ENCODE data around the gene AQP2. TPM values are rescaled to one million over a fixed set of nuclear protein-coding genes. Genes with fewer than 3 reads are reported as not detected.

The AQP2 gene
- total RNA-seq, 1 donor from 2014 or later, result not detected

GRCh38 chr12:49954863-49955830, 4.6 kb downstream of the AQP2 start:
- DNase-seq (ENCODE audit: extremely low read depth, low read depth, low spot score), result no peak

- DNase-seq (ENCODE audit: extremely low read depth, low read depth, low spot score), result no peak
These were observed 5.5 kb downstream of the AQP2 start for GRCh38 chr12:49955899-49956662.

GRCh38 chr12:49956663-49957569, 6.4 kb downstream of the AQP2 start:
- no peak for DNase-seq (ENCODE audit: extremely low read depth, low read depth, low spot score)

GRCh38 chr12:49957570-49957967, 7.0 kb downstream of the AQP2 start:
- no peak for DNase-seq (ENCODE audit: extremely low read depth, low read depth, low spot score)

- DNase-seq (ENCODE audit: extremely low read depth, low read depth, low spot score), result peak; percentile 68
These were observed 9.3 kb downstream of the AQP2 start for GRCh38 chr12:49959685-49960473.

DNA sequence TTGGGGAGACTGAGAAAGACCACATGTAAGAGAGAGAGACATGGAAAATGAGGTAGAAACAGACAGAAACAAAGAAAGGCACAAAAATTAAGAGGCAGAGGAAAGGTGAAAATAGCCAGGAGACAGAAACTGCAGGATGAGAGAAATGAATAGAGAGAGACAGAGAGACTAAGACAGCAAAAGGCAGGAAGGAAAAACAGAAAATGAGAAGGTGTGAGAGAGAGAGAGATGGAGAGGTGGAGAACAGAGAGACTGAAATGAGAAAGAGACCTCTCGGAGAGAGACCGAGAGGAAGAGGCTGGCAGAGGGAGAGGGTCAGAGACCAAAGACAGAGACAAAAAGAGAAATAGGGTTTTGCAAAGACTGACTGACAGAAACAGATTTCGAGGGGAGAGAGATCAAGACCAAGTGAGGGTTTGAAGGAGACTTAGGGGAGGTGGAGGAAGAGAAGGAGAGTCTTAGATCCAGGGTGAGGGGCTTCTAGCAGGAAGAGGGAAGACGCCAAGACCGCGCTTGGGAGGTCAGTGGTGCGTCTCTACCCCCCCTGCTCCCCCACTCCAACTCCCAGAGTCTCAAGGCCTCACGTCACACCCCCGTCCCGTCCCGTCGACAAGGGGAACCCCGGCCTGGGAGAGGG, 10.1 kb downstream of the AQP2 start:
- DNase-seq (ENCODE audit: extremely low read depth, low read depth, low spot score), result no peak

DNA sequence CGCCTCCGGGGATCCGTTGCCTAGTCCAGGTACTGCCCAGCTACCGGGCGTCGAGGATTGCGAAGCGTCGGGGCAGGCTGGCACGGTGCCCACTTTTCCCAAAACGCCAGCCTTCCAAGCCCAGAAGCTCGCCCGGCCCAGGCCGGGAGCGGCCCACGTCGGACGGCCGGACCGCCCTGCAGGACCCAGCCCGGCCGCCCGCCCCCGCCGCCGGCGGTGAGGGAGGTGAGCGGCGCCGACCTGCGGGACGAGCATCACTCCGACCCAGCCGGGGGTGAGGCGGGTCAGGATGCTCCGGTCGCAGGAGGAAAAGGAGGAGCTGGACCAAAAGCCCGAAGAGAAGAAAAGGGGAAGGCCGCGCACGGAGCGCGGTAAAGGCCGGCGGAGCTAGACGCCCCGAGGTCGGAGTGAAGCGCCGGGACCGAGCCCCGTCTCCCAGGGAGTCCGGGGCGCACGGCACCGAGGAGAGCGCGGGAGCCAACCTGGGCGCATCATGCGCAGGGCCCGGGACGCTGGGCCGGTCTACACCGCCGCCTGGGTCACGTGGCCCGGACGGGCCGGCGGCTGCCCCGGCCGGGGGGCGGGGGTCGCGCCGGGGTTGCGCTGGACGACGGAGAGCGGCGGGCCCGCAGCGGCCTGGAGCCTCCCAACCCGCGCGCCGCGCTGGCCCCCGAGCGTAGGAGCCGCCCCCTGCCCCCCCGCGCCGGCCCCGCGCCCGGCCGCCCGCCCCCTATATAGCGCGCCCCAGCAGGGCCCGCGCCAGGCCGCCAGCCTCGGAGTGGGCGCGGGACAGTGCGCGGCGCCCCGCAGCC, 10.8 kb downstream of the AQP2 start, which contains the start of gene AQP5:
Gene AQP5 (plus strand): TSS at position 762 of the 812 bp plus-strand sequence. CDS start 146 bp downstream, outside the sequence.
- DNase-seq (ENCODE audit: extremely low read depth, low read depth, low spot score), result no peak

GRCh38 chr12:49961993-49962764, 11.6 kb downstream of the AQP2 start:
- no peak for DNase-seq (ENCODE audit: extremely low read depth, low read depth, low spot score)

DNA sequence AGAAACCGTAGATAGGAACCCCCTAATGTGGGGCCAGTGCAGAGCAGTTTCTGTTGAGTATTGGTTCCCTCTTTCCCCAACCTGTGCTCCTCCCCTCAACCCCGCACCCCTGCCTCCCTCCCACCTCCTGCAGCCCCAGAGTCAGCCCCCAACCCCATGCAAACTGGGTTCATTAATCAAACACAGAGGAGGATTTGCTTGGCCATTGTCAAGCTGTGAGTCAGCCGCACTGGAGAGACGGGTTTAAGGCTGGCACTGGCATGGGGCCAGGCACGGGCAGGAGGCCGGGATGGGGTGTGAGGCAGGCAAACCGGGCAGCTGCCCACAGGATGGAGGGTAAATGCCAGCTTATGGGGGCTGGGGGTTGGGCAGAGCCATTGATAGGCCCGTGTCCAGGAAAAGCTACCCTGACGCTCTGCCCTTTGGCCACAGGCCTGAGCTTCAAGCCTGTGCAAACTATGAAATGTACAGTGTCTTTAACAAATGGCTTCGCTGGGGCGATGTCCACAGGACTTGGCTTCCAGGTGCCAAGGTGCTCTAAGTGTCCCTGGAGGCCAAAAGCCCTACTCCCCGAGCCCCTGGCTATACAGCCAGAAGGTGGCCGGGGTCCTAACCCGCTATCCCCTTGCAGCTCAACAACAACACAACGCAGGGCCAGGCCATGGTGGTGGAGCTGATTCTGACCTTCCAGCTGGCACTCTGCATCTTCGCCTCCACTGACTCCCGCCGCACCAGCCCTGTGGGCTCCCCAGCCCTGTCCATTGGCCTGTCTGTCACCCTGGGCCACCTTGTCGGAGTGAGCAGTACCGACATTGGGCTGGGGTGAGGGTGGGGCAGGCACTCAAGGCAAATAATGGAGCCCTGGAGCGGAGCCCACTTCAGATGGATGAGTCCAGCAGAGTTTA, 12.6 kb downstream of the AQP2 start:
- no peak for DNase-seq (ENCODE audit: extremely low read depth, low read depth, low spot score)

DNA sequence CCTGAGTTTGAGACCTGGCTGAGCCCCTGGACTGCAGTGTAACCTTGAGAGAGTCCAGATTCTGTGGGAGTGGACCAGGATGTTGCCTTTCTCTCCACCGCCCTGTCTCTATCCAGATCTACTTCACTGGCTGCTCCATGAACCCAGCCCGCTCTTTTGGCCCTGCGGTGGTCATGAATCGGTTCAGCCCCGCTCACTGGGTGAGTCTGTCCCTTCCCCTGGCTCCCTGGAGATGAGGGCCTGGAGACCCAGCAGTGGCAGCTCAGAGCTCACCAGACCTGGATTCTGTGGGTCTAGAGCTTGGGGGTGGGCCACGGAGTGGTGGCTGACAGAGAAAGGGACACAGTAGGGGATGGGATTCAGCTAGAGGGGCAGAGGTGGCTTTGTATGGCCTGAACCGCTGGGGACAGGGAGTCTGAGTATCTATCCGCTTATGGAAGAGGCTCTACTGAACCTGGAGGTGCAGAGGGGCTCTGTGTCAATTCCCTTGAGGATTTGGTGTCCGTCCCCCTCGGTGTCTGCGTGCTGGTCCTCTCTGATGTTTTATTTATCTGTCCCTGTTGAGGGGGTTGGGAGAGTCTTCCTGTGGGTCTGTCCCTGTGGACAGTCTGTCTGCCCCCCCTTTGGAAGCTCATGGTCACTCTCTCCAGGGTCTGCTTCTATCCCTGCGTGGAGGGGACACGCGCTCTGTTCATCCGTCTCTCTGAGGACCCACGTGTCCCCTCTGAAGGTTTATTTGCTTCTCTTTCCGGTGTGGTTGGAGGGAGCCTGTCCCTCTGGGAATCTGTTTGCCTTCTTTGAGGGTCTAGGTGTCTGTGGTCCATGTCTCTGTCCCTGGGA, 13.7 kb downstream of the AQP2 start:
- DNase-seq (ENCODE audit: extremely low read depth, low read depth, low spot score), result no peak

DNA sequence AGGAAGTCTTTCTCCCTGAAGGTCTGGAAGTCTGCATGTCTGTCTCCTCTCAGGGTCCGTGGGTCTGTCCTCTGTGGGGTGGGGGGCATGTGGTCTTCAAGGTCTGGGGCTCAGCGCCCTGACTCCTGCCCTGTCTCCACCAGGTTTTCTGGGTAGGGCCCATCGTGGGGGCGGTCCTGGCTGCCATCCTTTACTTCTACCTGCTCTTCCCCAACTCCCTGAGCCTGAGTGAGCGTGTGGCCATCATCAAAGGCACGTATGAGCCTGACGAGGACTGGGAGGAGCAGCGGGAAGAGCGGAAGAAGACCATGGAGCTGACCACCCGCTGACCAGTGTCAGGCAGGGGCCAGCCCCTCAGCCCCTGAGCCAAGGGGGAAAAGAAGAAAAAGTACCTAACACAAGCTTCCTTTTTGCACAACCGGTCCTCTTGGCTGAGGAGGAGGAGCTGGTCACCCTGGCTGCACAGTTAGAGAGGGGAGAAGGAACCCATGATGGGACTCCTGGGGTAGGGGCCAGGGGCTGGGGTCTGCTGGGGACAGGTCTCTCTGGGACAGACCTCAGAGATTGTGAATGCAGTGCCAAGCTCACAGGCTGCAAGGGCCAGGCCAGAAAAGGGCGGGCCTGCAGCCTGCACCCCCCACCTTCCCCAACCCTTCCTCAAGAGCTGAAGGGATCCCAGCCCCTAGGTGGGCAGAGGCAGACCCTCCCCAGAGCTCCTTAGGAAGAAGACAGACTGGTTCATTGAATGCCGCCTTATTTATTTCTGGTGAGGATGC, 14.5 kb downstream of the AQP2 start:
- no peak for DNase-seq (ENCODE audit: extremely low read depth, low read depth, low spot score)

DNA sequence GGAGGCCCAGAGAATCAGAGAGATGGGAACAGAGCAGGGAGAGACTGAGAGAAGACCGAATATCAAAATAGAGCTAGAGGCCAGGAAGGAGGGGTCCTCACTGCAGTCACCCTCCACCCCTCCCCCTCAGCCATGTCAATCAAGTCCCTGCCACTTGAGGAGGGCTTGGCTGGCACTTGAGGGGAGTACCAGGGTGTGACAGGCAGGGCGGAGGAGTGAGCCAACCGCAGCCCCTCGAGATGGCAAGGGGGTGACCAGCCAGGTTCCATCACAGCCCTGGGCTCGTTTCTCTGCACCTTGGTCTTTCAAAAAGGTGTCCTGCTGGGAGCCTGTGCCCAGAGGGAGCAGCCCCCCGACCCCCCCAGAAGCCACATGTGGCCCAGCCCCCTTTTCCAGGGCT, 15.3 kb downstream of the AQP2 start:
- DNase-seq (ENCODE audit: extremely low read depth, low read depth, low spot score), result no peak

DNA sequence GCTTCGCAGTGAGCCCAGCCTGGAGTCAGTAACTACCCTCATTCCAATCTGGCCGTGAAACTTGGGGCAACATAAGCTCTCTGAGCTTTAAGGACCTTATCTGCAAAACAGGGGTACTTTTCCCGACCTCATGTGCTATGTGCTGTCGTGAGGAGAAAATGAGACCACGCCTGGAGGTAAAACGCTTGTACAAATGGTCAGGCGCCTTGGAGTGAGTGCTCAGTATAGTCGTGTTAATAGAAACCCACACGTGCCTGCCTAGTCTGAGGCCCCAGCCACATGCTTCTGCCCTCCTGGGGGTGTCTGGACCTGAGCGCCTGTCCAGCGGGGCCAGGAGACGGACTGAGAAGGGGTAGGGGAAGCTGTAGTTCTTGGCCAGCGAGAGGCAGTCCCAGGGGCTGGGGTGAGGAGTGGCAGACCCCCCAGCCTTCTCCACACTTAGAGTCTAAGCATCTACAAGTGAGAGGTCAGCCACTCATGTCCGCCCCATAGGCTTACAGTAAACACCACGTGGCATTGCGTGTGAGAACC, 16.0 kb downstream of the AQP2 start:
- DNase-seq (ENCODE audit: extremely low read depth, low read depth, low spot score), result no peak

DNA sequence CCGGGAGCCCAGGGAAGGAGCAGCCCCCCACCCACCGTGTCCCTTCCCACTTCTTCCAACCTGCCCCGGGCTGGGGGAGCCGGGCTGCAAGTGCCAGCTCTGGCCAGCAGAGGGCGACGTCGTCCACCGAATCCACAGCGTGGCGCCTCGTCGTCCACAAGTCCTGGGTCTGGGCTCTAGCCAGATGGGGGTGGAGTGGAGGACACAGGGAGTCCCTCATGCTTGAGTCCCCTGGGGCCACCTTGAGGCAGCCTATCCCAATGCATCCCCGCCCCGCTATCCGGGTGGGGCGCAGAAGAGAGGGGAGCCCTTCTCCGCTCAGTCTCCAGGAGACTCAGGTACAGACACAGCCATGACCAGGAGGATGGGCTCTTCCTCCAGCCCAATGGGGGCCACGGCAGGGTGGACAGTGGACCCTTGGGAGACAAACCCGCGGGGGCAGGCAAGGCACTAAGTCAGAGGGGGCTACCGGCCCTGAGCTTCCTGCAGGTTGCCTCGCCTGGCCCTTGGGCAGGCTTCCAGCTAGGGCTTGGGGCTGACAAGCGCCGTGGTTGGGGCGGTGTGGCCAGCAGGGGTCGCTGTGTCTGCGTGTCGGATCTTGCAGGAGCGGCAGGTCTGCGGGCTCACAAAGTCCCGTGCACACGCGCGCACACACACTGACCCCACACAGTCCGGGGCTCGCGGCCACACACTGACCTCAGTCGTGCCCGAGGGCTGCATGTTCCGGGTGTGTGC, 16.7 kb downstream of the AQP2 start:
- no peak for DNase-seq (ENCODE audit: extremely low read depth, low read depth, low spot score)

Data from glomerular endothelial cell (primary cell).